Measurements from ENCODE around the gene RABGAP1. TPM values are rescaled to one million over a fixed set of nuclear protein-coding genes. Genes with fewer than 3 reads are reported as not detected.
"Not testable (repeated sequence)": the region's sequence is repeated elsewhere in the genome, so short reads cannot be mapped to it uniquely, and the experiment has no call there.

Gene RABGAP1
- 10 to 100 TPM; 26.3 to 30.8 TPM for total RNA-seq

GRCh38 chr9:122940749-122941581 lies at the start of gene RABGAP1:
TSS of gene RABGAP1 (plus strand) at chr9:122941020. CDS start at chr9:122957060, 16,040 bp downstream.
- Histone ChIP-seq H3K36me3 (peaks cover 6% of the 10 kb centered on the region), H3K27me3 (no peaks in the 10 kb centered on the region), H3K4me1 (peaks cover 0 to 32% of the 10 kb centered on the region in 2 donors), H3K4me3 (peak within 1 kb of the TSS; percentile 74 to 92), H3K9me3 (no peaks in the 10 kb centered on the region), H3K27ac (peak within 1 kb of the TSS; percentile 83 to 96)
- no peak for TF ChIP-seq CTCF (IDR thresholded peaks at IDR 0.05)
- DNase-seq (ENCODE audit: low spot score): peak; percentile 99

- peaks cover 14% of the 10 kb centered on the region for H3K36me3 ChIP-seq
Measured at GRCh38 chr9:122897969-122898368, 42.9 kb upstream of the RABGAP1 start.

GRCh38 chr9:122900791-122901190 lies 40.0 kb upstream of the RABGAP1 start:
- no peak for TF ChIP-seq CTCF (IDR thresholded peaks at IDR 0.05)
- Histone ChIP-seq H3K36me3 (peaks cover 9% of the 10 kb centered on the region), H3K4me3 (no peak overlapping the region), H3K27me3 (no peaks in the 10 kb centered on the region), H3K27ac (no peak overlapping the region), H3K4me1 (peaks cover 0 to 43% of the 10 kb centered on the region in 2 donors), H3K9me3 (no peaks in the 10 kb centered on the region)
- no peak for DNase-seq (ENCODE audit: low spot score)

More at GRCh38 chr9:122897969-122898368, 42.9 kb upstream of the RABGAP1 start:
- H3K27ac ChIP-seq: no peak overlapping the region
- no peak for TF ChIP-seq CTCF (IDR thresholded peaks at IDR 0.05)
- no peaks in the 10 kb centered on the region for H3K27me3 ChIP-seq
- H3K9me3 ChIP-seq: no peaks in the 10 kb centered on the region
- H3K4me3 ChIP-seq: no peak overlapping the region
- no peak for DNase-seq (ENCODE audit: low spot score)
- H3K4me1 ChIP-seq: peaks cover 0 to 28% of the 10 kb centered on the region in 2 donors

GRCh38 chr9:122904466-122904822 lies 36.4 kb upstream of the RABGAP1 start:
- no peaks in the 10 kb centered on the region for H3K9me3 ChIP-seq
- peak overlapping the region; percentile 78 to 85 for H3K4me3 ChIP-seq
- no peaks in the 10 kb centered on the region for H3K36me3 ChIP-seq
- DNase-seq (ENCODE audit: low spot score): no peak
- no peaks in the 10 kb centered on the region for H3K27me3 ChIP-seq
- H3K27ac ChIP-seq: peak overlapping the region; percentile 94 to 98
- no peak for TF ChIP-seq CTCF (IDR thresholded peaks at IDR 0.05)
- peaks cover 0 to 32% of the 10 kb centered on the region in 2 donors for H3K4me1 ChIP-seq

- peak; percentile 11 to 12 for TF ChIP-seq CTCF (IDR thresholded peaks at IDR 0.05)
- Histone ChIP-seq H3K27me3 (no peaks in the 10 kb centered on the region), H3K4me3 (peak within 1 kb of the TSS; percentile 78 to 85), H3K9me3 (no peaks in the 10 kb centered on the region), H3K36me3 (no peaks in the 10 kb centered on the region), H3K27ac (peak within 1 kb of the TSS; percentile 94 to 98), H3K4me1 (peaks cover 0 to 32% of the 10 kb centered on the region in 2 donors)
- peak; percentile 99 for DNase-seq (ENCODE audit: low spot score)
Measured at GRCh38 chr9:122904823-122905710, 35.8 kb upstream of the RABGAP1 start, which contains the start of gene RC3H2. TSS of gene RC3H2 (minus strand) at chr9:122905359. CDS start at chr9:122897509, 7,850 bp downstream.

- H3K9me3 ChIP-seq; DNase-seq (ENCODE audit: low spot score); H3K4me3 ChIP-seq; H3K27ac ChIP-seq; H3K36me3 ChIP-seq; H3K27me3 ChIP-seq: not testable (repeated sequence)
- peaks cover 0 to 29% of the 10 kb centered on the region in 2 donors for H3K4me1 ChIP-seq
Measured at GRCh38 chr9:122906122-122906521, 34.7 kb upstream of the RABGAP1 start.

Measured in right atrium auricular region (tissue), 2 donors.